IgD-negative memory B cell (primary cell): ENCODE measurements around the gene SLC37A1. TPM values are rescaled to one million over a fixed set of nuclear protein-coding genes. Genes with fewer than 3 reads are reported as not detected.
"Not testable (repeated sequence)": the region's sequence is repeated elsewhere in the genome, so short reads cannot be mapped to it uniquely, and the experiment has no call there.

ENCODE experiments used
- H3K27ac Mint-ChIP-seq, 3 donors: one replicate each; pipeline ENCODE4 v1.8.0; 2020 to 2022; ENCODE audit warnings: mild to moderate bottlenecking in 3 of 3, mixed read lengths in 3 of 3, moderate library complexity in 1 of 3
- H3K27me3 Mint-ChIP-seq: one replicate; pipeline ENCODE4 v1.8.0; 2021; ENCODE audit warnings: mixed read lengths
- H3K36me3 Mint-ChIP-seq: one replicate; pipeline ENCODE4 v1.8.0; 2020; ENCODE audit warnings: mild to moderate bottlenecking, mixed read lengths
- H3K4me1 Mint-ChIP-seq, 3 donors: one replicate each; pipeline ENCODE4 v1.8.0; 2020 to 2022; ENCODE audit warnings: mixed read lengths in 3 of 3, mild to moderate bottlenecking in 1 of 3
- H3K4me3 Mint-ChIP-seq, 4 donors: one replicate each; pipeline ENCODE4 v1.8.0; 2020 to 2022; ENCODE audit warnings: mild to moderate bottlenecking in 4 of 4, mixed read lengths in 4 of 4, moderate library complexity in 3 of 4
- H3K9me3 Mint-ChIP-seq, 3 donors: one replicate each; pipeline ENCODE4 v1.8.0; 2020 to 2021; ENCODE audit warnings: mixed read lengths in 3 of 3, mild to moderate bottlenecking in 1 of 3
- polyA plus RNA-seq: library from polyadenylated mRNA; unstranded; fragments of 300-500 nt; fragmentation: Illumina TruSeq; gene quantifications from one replicate; pipeline ENCODE4 v1.2.3, GENCODE V29; 2021

SLC37A1 gene
- polyA plus RNA-seq, 1 donor from 2014 or later = 14.8 TPM

GRCh38 chr21:42621166-42621818, 107.6 kb downstream of the SLC37A1 start:
- Mint-ChIP-seq H3K27me3 (peaks cover 29% of the 10 kb centered on the region), H3K9me3 (no peaks in the 10 kb centered on the region), H3K4me3 (no peak overlapping the region), H3K36me3 (no peaks in the 10 kb centered on the region), H3K4me1 (peaks cover 0 to 2% (median 0%) of the 10 kb centered on the region in 3 donors), H3K27ac (no peak overlapping the region)

GRCh38 chr21:42621819-42622177, 108.1 kb downstream of the SLC37A1 start:
- peaks cover 29% of the 10 kb centered on the region for H3K27me3 Mint-ChIP-seq
- no peak overlapping the region for H3K27ac Mint-ChIP-seq
- H3K36me3 Mint-ChIP-seq = no peaks in the 10 kb centered on the region
- H3K4me3 Mint-ChIP-seq = no peak overlapping the region
- peaks cover 0 to 2% (median 0%) of the 10 kb centered on the region in 3 donors for H3K4me1 Mint-ChIP-seq
- no peaks in the 10 kb centered on the region for H3K9me3 Mint-ChIP-seq

GRCh38 chr21:42622284-42622683, 108.6 kb downstream of the SLC37A1 start:
- H3K4me3 Mint-ChIP-seq = no peak overlapping the region
- H3K4me1 Mint-ChIP-seq = peaks cover 0 to 2% (median 0%) of the 10 kb centered on the region in 3 donors
- peaks cover 29% of the 10 kb centered on the region for H3K27me3 Mint-ChIP-seq
- no peaks in the 10 kb centered on the region for H3K36me3 Mint-ChIP-seq
- no peaks in the 10 kb centered on the region for H3K9me3 Mint-ChIP-seq
- H3K27ac Mint-ChIP-seq = no peak overlapping the region

DNA sequence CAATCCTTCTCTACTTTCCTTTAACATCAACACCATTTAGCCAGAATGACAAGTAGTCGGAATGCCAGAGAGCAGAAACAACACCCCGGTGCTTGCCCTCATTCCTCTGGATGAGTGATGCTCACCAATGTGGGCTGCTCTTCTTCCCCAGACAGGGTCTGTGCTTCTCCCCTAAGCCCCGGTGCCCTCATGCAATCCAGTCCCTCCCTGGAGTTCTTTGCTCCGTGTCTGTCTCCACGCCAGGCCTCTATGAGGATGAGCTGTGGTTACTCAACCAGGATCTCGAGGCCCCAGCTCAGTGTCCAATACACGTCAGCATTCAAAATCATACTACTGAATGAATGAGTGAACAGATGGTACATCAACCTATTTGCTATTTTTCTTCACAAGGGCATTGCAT, 110.0 kb downstream of the SLC37A1 start:
- H3K27ac Mint-ChIP-seq = no peak overlapping the region

DNA sequence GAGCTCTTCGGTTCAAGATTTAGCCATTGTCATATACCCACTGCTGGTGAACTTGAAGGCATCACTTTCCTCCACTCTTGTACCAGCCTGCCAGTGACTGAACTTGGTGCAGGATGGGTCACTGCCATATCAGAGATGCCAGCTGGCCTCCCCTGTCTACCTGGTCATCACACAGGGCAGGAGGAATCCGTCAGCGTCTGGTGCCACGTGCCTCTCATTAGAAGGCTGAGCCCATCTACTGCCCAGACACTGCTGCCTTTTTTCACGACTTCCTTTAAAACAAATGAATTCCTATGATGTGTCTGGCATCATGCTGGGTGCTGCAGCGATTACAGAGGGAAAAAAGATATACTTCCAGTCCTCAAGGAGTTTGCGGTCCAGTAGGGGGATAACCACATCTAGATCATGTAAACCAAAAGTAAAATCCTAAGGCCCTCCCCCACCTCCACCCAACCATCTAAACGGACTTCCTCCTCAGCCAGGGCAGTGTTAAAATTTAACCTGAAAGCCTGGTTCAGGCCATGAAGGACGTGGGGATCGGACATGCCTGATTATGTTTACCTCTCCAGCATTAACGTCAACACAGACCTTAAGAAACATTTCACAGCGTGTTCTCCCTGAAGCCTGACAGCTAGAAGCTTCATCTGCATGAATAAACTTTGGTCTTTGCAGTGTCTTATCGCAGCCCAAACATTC, 110.6 kb downstream of the SLC37A1 start:
- Mint-ChIP-seq H3K4me1 (peaks cover 0 to 2% (median 0%) of the 10 kb centered on the region in 3 donors), H3K9me3 (no peaks in the 10 kb centered on the region), H3K27me3 (peaks cover 17% of the 10 kb centered on the region), H3K27ac (no peak overlapping the region), H3K4me3 (peak overlapping the region in 1 of 4 donors; percentile 21), H3K36me3 (no peaks in the 10 kb centered on the region)

More for the DNA sequence above, 110.0 kb downstream of the SLC37A1 start:
- Mint-ChIP-seq H3K9me3 (no peaks in the 10 kb centered on the region), H3K4me3 (no peak overlapping the region), H3K27me3 (peaks cover 19% of the 10 kb centered on the region), H3K36me3 (no peaks in the 10 kb centered on the region), H3K4me1 (peaks cover 0 to 2% (median 0%) of the 10 kb centered on the region in 3 donors)

DNA sequence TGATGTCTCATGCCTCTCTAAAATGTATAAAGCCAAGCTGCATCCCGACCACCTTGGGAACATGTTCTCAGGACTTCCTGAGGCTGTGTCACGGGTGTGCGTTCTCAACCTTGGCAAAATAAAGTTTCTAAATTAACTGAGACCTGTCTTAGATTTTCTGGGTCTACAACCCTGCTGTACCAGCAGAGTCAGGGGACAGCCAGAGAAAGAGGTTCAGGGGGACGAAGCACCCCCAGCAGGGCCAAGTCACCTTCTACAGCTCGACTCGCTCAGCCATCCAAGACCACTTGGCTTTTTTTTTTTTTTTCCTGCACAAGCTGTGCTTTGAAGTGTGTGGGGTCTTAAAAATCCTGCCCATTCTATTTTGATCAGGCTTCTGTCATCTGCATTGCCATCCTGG, 111.3 kb downstream of the SLC37A1 start:
- Mint-ChIP-seq H3K27ac (no peak overlapping the region), H3K4me3 (no peak overlapping the region)

DNA sequence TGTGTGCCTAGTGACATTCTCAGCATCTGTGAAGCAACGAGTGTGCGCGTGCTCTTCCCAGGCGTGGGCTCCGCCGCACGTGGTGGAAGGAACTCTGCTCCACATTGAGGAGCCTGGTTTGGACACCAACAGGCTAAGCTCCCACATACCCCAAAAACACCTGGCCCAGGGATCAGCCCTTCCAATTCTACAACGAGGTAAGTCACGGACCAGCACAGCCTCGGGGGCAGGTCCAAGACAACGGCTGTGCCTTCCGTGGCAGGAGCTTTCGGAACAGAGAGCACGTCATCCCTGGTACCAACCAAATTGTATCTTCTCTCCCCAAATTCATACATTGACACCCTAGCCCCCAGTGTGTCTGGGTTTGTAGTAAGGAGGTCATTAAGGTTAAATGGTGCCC, 112.5 kb downstream of the SLC37A1 start:
- H3K4me1 Mint-ChIP-seq = peaks cover 0 to 2% (median 0%) of the 10 kb centered on the region in 3 donors
- H3K9me3 Mint-ChIP-seq = no peaks in the 10 kb centered on the region
- no peak overlapping the region for H3K27ac Mint-ChIP-seq
- no peak overlapping the region for H3K4me3 Mint-ChIP-seq
- H3K36me3 Mint-ChIP-seq = no peaks in the 10 kb centered on the region
- peaks cover 16% of the 10 kb centered on the region for H3K27me3 Mint-ChIP-seq

More for the DNA sequence above, 111.3 kb downstream of the SLC37A1 start:
- Mint-ChIP-seq H3K9me3 (no peaks in the 10 kb centered on the region), H3K36me3 (no peaks in the 10 kb centered on the region), H3K4me1 (peaks cover 0 to 2% (median 0%) of the 10 kb centered on the region in 3 donors), H3K27me3 (peaks cover 17% of the 10 kb centered on the region)

DNA sequence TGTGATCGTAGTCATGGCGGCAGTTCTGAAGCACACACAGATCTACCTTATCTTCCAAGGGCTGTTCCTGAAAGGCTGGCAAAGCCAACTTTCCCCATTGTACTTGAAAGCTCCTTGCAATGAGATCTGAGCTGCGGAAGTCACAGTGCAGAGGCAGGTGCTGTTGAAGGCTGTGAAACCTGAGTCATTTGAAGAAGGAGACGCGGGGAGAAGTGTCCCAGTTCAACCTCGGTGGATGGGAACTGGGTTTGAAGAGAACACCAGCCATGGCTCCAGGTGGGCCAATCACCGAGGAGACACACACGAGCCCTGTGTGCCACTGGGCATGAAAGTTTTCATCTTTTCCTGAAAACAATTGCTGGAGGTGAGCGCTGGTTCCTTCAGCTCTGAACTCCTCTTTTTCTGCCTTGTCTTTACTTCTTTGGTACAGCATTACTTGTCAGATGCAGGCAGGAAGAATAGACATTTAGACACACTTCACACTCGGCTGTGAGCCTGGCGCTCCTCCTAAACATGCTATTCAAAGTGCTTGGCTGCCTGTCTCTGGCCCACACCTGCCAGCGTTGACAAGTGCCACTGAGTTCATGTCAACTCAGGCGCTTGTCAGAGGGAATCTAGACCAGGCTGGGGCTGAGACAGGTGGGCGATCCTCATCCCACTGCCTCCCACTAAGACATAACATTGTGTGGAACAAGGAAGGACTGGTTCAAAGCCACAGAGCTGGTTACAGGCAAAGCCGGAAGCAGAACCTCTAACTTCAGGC, 114.1 kb downstream of the SLC37A1 start:
- peak overlapping the region in 1 of 3 donors; percentile 10 for H3K27ac Mint-ChIP-seq
- no peak overlapping the region for H3K4me3 Mint-ChIP-seq
- peaks cover 10% of the 10 kb centered on the region for H3K27me3 Mint-ChIP-seq
- peaks cover 0 to 2% (median 0%) of the 10 kb centered on the region in 3 donors for H3K4me1 Mint-ChIP-seq
- H3K36me3 Mint-ChIP-seq = no peaks in the 10 kb centered on the region
- H3K9me3 Mint-ChIP-seq = no peaks in the 10 kb centered on the region

- not testable (repeated sequence) for H3K27me3 Mint-ChIP-seq, H3K36me3 Mint-ChIP-seq, H3K9me3 Mint-ChIP-seq, H3K4me1 Mint-ChIP-seq, H3K4me3 Mint-ChIP-seq, H3K27ac Mint-ChIP-seq
Measured at GRCh38 chr21:42628466-42629061, 114.9 kb downstream of the SLC37A1 start.

GRCh38 chr21:42629933-42630589, 116.4 kb downstream of the SLC37A1 start:
- no peak overlapping the region for H3K4me3 Mint-ChIP-seq
- no peaks in the 10 kb centered on the region for H3K4me1 Mint-ChIP-seq
- no peak overlapping the region for H3K27ac Mint-ChIP-seq
- no peaks in the 10 kb centered on the region for H3K9me3 Mint-ChIP-seq
- H3K36me3 Mint-ChIP-seq = no peaks in the 10 kb centered on the region
- H3K27me3 Mint-ChIP-seq = peaks cover 2% of the 10 kb centered on the region

DNA sequence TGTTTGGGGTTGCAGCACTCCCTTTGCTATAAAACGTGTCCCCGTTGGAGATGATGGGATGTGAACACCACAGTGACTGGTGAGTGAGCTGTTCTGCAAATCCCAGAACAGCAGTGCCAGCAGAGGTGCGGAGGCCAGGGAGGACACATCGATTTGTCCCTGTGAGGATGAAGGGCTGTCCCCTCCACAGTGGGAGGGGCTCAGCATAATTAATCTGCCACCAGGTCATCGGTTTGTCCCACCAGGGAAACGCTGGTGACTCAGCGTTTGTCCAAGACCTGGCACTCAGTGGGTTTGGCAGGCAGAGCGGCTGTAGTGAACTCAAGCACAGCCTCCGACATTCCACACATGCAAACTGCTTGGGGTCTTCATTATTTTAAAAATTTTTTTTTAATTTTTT, 117.0 kb downstream of the SLC37A1 start:
- H3K27me3 Mint-ChIP-seq = no peaks in the 10 kb centered on the region
- no peak overlapping the region for H3K4me3 Mint-ChIP-seq
- H3K27ac Mint-ChIP-seq = no peak overlapping the region
- no peaks in the 10 kb centered on the region for H3K36me3 Mint-ChIP-seq
- H3K9me3 Mint-ChIP-seq = no peaks in the 10 kb centered on the region
- no peaks in the 10 kb centered on the region for H3K4me1 Mint-ChIP-seq

Other genes starting within 250 kb of the SLC37A1 start
- not detected for gene TFF3, start 198.4 kb upstream of the SLC37A1 start, polyA plus RNA-seq
- gene TFF2, start 162.9 kb upstream of the SLC37A1 start, polyA plus RNA-seq = not detected
- not detected for gene TFF1, start 147.3 kb upstream of the SLC37A1 start, polyA plus RNA-seq
- not detected for gene TMPRSS3, start 117.8 kb upstream of the SLC37A1 start, polyA plus RNA-seq
- 1.6 TPM for gene UBASH3A, start 110.0 kb upstream of the SLC37A1 start, polyA plus RNA-seq
- not detected for gene RSPH1, start 17.6 kb upstream of the SLC37A1 start, polyA plus RNA-seq
- not detected for gene PDE9A, start 139.8 kb downstream of the SLC37A1 start, polyA plus RNA-seq